Activated T-helper 9 cell treated with anti-CD3 and anti-CD28 coated beads, Interleukin-2, amount 50 U/mL, for 16 hours (primary cell): ENCODE measurements around the gene NRF1.
"Not testable (repeated sequence)": the region's sequence is repeated elsewhere in the genome, so short reads cannot be mapped to it uniquely, and the experiment has no call there.

Experiments
- DNase-seq: peaks from one replicate; pipeline ENCODE4 v3.0.0-alpha.2; 2020; ENCODE audit warnings: low read depth

NRF1 gene

GRCh38 chr7:129611246-129612111 lies at the start of gene NRF1:
Gene NRF1, plus strand, starts transcription at chr7:129611720. Its CDS starts 45,632 bp downstream, at chr7:129657352.
- DNase-seq: peak; percentile 90

GRCh38 chr7:129566323-129566722 lies 45.2 kb upstream of the NRF1 start:
- not testable (repeated sequence) for DNase-seq

GRCh38 chr7:129567377-129567776 lies 44.1 kb upstream of the NRF1 start:
- DNase-seq: no peak

DNA sequence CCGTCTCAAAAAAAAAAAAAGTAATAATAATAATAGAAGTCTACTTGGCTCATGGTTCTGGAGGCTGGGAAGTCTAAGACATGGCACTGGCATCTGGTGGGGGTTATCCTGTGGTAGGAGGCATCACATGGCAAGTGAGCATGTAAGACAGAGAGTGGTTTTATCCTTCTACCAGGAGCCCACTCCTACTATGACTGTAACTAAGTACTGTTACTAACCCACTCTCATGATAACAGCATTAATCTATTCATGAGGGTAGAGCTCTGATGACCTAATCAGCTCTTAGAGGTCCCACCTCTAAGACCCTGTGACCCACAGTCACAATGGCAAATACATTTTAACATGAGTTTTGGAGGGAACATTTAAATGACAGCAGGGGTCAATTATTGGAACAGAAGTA lies 43.3 kb upstream of the NRF1 start:
- DNase-seq: no peak

GRCh38 chr7:129569326-129569725 lies 42.2 kb upstream of the NRF1 start:
- DNase-seq: no peak

DNA sequence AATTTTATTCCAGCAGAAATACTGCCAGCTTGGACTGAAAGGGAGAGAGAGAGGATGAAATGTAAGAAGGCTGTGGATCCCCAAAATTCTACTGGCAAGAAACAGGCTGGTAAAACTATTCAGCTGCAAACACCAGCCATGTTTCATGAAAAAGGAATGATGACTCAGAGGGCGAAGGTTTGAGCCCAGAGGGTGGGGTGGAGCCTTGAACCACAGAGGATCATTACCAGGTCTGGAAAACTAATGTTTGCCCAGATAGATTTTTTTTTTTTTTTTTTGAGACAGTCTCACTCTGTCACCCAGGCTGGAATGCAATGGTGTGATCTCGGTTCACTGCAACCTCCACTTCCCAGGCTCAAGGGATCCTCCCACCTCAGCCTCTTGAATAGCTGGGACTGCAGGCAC lies 41.7 kb upstream of the NRF1 start:
- DNase-seq: no peak

- no peak for DNase-seq
Observed at GRCh38 chr7:129571201-129571600, 40.3 kb upstream of the NRF1 start.

DNA sequence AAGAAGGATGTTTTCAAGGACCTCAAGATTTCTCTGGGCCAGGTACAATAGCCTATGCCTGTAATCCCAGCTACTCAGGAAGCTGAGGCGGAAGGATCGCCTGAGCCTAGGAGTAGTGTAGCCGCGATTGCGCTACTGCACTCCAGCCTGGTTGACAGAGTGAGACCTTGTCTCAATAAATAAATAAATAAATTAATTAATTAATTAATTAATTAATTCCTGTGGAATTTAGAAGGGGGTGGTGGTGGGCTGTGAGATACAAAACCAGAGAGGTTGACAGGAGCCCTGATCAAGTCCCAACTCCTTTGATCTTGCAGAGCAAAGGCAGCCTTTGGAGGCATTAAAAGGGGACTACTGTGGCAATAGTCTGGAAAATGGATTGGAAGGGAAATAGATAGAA lies 39.3 kb upstream of the NRF1 start:
- no peak for DNase-seq

GRCh38 chr7:129574487-129574886 lies 37.0 kb upstream of the NRF1 start:
- no peak for DNase-seq

- DNase-seq: no peak
Observed at GRCh38 chr7:129575699-129576098, 35.8 kb upstream of the NRF1 start.

GRCh38 chr7:129576138-129576537 lies 35.4 kb upstream of the NRF1 start:
- DNase-seq: no peak

- DNase-seq: no peak
Observed at GRCh38 chr7:129578829-129579228, 32.7 kb upstream of the NRF1 start.

GRCh38 chr7:129586179-129586578 lies 25.3 kb upstream of the NRF1 start:
- DNase-seq: not testable (repeated sequence)

DNA sequence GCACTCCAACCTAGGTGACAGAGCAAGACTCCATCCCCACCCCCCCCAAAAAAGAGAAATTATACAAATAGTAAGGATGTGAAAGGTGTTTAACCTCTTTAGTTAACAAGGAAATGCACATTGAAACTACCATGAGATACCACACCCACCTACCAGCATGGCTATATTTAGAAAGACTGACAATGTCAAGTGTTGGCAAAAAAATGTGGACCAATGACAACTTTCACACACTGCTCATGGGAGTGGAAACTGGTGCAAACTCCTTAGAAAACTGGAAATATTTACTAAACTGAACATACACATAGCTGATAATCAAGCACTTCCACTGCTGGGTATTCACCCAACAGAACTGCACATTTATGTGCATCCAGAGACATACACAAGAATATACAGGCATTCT lies 23.3 kb upstream of the NRF1 start:
- no peak for DNase-seq

DNA sequence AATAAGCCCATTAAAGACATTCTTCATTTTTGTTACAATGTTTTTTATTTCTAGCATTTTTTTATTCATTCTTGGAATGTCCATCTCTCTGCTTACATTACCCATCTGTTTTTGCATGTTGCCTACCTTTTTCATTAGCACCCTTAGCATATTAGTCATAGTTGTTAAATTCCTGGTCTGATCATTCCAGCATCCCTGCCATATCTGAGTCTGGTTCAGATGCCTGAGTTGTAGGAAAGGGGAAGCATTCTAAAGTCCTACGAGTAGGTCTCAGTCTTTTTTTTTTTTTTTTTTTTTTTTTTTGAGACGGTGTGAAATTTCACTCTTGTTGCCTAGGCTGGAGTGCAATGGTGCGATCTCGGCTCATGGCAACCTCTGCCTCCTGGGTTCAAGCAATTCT lies 19.7 kb upstream of the NRF1 start:
- DNase-seq: no peak

DNA sequence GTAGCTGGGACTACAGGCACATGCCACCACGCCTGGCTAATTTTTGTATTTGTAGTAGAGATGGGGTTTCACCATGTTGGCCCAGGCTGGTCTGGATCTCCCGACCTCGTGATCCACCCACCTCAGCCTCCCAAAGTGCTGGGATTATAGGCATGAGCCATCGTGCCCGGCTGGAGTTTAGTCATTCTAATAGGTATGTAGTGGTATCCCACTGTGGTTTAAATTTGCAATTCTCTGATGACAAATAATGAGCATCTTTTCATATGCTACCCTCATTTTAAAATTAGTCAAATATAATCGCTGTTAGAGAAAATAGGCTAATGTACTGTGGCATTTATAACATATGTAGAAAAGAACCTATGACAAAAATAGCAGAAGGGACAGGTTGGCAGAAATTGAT lies 15.1 kb upstream of the NRF1 start:
- DNase-seq: not testable (repeated sequence)

- no peak for DNase-seq
Observed at GRCh38 chr7:129597672-129598071, 13.8 kb upstream of the NRF1 start.

DNA sequence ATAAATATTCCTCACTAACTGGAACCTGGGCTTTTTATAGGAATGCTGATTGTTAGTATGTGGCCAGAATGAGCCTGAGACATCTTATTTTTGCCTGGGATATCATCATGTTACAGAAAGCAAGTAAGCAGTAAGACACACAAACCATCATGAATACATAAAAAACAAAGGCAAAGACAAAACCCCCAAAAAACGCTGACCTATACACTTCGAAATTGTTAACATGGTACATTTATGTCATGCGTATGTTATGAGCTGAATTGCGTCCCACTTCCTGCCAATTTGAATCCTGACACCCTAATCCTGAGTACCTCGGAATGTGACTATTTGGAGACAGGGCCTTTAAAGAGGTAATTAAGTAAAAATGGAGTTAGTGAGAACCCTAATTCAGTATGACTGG lies 12.3 kb upstream of the NRF1 start:
- DNase-seq: no peak

DNA sequence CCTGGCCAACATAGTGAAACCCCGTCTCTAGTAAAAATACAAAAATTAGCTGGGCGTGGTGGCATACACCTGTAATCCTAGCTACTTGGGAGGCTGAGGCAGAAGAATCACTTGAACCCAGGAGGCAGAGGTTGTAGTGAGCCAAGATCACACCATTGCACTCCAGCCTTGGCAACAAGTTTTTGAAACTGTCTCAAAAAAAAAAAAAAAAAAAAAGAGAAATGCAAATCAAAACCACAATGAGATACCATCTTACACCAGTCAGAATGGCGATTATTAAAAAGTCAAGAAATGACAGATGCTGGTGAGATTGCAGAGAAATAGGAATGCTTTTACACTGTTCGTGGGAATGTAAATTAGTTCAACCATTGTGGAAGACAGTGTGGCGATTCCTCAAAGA lies 7.9 kb upstream of the NRF1 start:
- not testable (repeated sequence) for DNase-seq

DNA sequence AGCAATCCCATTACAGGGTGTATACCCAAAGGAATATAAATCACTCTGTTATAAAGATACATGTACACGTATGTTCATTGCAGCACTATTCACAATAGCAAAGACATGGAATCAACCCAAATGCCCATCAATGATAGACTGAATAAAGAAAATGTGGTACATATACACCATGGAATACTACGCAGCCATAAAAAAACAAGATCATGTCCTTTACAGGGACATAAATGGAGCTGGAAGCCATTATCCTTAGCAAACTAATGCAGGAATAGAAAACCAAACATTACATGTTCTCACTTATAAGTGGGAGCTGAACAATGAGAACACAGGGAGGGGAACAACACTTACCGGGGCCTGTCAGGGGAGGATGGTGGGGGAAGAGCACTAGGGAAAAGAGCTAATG lies 7.5 kb upstream of the NRF1 start:
- not testable (repeated sequence) for DNase-seq

- DNase-seq: no peak
Observed at GRCh38 chr7:129604713-129605437, 6.6 kb upstream of the NRF1 start.

DNA sequence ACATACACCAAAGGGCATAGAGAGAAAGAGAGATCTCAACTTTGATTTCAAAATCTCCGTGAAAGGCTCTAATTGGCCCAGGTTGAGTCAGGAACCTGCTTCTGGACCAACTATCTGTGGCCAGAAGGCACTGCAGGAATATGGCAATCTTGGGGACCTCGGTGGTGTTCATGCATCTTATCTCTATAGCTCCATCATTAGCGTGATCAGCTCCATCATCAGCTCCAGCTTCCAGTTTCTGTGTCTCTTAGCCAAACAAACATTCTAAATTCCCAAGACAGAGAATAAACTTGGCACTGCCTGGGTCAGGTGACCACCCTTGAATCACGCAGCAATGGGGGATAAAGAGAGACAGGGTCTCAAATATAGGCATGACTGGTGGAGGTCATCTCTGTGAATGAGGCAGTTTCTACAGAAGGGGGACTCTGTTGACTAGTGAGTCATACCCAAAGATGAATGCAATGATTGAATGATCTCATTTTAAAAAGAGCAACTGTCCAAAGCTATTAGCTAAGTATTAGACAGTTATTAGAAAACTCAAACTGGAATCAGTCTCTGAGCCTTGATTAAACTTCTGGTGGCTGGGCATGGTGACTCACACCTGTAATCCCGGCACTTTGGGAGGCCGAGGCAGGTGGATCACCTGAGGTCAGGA lies 5.4 kb upstream of the NRF1 start:
- DNase-seq: no peak

DNA sequence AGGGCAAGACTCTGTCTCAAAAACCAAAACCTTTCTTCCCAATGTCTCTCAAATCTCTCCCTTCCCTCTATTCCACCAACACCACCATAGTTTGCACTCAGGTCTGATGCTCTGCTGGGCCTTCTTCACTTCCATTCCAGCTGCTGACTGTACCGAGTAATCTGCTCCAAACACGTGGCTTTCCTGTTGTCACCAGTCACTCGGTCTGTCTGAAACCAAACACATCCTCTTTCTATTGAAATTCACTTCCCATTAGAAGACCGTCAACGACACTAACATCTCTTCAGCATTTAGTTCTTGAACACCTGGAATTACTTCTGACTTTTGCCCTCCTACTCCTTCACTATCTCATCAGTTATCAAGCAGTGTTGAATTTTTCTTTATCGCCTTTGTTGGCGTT lies 4.7 kb upstream of the NRF1 start:
- DNase-seq: no peak
